Fibroblast of gingiva (primary cell): Measurements from ENCODE around the gene PGGHG.

Experiments used
- DNase-seq: peaks from one replicate; pipeline ENCODE4 v3.0.0-alpha.2; 2011; ENCODE audit warnings: low read depth

Gene PGGHG

DNA sequence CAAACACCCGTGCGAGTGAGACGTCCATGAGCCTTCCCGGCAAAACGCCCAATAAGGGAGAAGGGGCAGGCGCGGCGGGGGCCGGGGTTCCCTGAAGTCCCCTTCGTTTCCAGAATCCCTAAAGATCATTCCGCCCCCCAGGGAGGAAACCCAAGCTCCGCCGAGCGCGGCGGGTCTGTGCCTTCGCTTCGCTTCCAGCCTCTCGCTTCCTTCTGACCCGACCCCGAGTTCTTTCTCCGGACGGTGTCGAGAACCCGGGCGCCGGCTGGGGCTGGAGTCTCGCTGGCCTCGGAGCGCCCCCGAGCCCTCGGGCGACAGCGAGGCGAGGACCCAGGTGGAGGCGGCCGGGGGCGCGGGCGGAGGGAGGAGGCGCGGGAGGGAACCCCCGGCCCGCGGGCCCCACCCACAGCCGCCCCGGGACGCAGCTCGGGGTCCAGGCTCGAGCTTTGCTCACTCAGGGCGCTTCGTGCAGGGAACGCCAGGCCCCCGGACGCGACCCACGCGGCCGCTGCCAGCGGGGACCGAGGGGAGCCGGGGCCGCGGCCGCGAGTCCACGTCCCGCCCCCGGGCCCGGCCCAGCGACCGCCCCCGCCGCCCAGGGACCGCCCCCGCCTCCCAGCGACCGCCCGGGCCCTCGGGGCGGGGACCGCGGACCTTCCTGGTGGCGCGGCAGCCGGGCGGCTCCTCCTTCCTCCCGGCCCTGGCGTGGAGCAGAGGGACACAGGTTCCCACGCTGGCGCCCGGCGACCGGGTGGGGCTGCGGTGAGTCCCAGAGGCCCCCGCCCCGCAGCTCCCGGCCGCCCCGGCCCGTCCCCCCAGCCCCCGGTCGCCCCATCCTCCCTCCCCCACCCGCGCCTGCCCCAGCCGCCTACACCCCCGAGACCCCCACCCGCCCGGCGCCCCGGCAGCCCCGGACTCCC, at the start of gene PGGHG:
Gene PGGHG (plus strand): TSS at position 649 of the 920 bp plus-strand sequence. CDS start 691 bp downstream, outside the sequence.
- DNase-seq, result peak; percentile 45

DNA sequence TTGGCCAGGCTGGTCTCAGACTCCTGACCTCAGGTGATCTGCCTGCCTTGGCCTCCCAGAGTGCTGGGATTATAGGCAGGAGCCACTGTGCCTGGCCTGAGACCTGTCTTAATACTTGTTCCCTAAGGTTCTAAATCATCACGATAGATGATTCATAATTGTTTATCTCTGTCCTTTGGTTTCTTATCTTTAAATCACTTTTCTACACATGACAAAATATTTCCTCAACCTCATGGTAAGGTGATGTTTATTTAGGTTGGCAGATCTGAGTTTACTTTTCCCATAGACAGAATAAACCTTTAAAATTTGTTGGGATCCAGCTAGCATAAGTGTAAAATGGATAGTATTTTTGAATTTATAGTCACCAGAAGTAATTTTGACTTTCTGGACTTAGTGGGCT, 48.6 kb upstream of the PGGHG start:
- DNase-seq, result no peak

DNA sequence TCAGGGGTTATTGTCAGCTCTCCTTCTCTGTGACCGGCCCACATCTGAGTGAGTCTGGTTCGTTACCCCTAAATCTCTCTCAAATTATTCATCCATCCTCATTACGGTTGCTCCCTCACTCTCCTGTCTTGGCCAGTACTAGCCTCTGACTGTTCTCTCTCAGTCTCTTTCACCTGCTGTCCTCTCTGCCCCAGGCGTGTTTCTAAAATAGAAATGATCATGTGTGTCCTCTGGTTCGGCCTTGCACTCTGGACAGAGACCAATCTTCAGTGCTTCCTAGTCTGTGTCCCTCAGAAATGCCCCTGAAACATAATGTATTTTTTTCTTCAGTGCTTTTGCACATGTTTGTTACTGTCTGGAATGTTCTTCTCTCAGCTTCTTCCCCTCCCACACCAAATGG, 47.3 kb upstream of the PGGHG start:
- no peak for DNase-seq

DNA sequence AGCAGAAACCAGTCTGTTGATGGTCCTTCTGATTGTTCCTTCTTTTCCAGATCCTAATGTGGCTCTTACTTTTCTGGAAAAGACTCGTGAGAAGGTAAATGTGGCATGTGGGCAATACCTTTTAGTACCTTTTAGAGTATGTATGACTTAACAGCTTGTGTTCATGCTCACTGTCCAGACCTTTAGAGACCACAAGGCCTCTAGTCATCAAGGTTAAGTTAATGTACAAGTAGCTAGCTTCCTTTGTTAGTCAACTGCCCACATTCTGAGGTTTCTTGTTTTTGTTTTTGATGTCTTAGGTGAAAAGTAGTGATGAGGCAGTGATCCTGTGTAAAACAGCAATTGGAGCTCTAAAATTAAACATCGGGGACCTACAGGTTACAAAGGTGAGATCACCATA, 44.5 kb upstream of the PGGHG start:
- DNase-seq, result no peak

DNA sequence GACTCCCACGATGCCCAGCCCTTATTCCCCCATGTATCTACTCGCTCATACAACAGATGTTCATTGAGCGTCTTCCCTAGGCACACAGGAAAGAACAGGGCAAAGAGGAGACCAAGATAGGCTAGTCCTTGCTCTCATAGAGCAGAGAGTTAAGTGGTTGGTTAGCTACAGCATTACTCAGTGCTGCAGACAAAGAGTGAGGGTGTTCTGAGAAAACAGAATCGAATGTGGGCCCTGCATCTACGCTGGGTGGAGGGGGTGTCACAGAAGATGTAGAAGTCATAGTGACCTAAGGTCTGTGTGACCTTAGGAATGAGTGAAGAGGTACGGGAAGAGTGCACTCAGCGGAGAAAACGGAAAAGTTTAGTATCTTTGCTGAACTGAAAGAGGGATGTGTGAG, 39.9 kb upstream of the PGGHG start:
- DNase-seq, result no peak

DNA sequence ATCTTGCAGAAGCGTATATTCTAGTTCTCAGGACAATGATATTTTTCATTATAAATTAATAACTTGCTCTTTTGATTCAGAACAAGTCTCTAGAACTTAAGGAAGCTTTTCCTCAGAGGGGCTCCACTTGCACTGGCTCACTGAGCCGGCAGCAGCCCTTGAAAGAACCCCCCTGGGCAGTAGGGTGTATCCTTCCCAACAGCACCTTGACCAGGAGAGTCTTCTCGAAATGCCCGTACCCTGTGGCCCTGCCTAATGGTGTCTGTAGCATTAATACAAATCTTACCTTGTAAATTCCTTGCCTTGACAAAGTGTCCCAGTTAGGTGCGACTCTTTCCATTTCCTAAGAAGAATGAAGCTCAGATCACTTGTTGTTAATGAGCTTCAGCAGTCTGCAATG, 38.7 kb upstream of the PGGHG start:
- no peak for DNase-seq

- DNase-seq, result peak; percentile 39
These were observed 38.1 kb upstream of the PGGHG start for GRCh38 chr11:250740-251299.

GRCh38 chr11:251550-251949, 37.4 kb upstream of the PGGHG start:
- DNase-seq, result no peak

- DNase-seq, result no peak
These were observed 36.3 kb upstream of the PGGHG start for GRCh38 chr11:252666-253065.

- no peak for DNase-seq
These were observed 35.6 kb upstream of the PGGHG start for GRCh38 chr11:253160-253885.

GRCh38 chr11:253886-254270, 35.0 kb upstream of the PGGHG start:
- DNase-seq, result no peak

- peak; percentile 57 for DNase-seq
These were observed 33.8 kb upstream of the PGGHG start for GRCh38 chr11:255176-255575.

DNA sequence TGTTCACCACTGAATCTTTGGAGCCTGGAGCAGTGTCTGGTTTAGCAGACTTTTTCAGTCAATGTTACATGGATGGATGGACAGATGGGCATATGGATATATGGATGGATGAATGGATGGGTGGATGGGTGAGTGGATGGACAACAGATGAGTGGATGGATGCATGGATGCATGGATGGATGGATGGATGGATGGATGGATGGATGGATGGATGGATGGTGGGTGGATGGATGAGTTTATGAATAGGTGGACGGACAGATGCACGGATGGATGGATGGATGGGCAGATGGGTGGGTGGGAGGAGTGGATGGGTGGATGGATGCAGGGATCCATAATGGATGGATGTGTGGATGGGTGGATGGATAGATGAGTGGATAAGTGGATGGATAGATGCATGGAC, 33.1 kb upstream of the PGGHG start:
- DNase-seq, result no peak

DNA sequence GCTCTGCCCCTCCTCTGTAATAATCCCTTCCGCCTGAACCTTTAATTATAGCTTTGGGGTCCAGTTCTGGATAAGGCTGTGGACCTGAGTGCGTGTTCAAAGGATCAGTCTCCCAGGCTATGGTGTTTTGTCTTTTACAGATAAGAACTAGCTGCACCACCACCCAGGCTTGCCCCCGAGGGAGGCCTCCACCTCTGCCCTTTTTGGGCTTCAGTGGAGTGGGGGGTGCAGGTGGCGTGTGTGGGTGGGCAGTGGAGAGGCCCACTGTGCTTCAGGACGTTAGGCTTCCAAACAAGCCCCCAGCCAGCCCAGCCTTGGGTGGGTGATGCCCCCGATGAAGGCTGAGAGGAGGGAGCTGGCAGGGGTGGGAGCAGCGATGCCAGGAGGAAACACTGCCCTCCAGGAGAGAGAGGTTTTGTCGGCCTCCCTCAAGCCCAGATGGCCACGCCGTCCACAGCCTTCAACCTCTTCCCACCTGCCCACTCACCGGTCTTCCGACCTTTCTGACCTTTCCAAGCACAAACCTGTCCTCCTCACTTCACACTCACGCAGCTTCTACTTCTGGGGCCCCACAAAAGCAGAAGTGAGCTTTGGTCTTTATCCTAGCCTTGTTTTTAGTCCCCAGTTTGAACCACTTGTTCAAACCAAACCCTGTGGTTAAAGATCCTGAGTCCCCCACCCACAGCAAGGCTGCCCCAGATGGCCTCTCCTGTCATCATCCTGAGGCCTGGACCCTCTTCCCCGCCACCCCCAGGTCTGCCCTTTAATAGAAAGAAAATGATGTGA, 31.8 kb upstream of the PGGHG start:
- no peak for DNase-seq

DNA sequence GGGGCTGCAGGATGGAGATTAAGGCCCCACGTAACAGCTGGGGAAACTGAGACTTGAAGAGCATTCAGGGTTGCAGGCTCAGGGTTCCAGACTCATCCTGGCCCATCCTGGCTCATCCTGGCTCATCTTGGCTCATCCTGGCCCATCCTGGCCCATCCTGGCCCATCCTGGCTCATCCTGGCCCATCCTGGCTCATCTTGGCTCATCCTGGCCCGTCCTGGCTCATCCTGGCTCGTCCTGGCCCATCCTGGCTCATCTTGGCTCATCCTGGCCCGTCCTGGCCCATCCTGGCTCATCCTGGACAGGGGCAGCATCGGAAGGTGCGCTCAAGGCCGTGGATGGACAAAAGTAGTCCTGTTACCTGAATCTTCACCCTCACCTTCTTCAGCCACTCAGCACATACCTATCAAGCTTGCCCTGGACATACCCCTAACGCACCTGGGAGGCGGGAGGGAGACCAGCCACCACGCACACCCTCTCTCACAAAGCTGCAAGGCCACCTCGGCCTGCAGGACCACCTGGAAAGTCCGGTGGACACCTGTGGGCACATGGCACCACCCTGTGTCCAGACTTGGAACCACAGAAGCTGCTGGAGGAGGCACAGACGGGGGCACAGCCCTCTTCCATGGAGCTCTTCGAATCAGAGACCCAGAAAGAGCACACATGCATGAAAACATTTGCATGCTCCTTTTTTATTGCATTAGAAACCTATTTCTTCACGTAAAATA, 31.0 kb upstream of the PGGHG start:
- DNase-seq, result no peak

GRCh38 chr11:259413-259812, 29.5 kb upstream of the PGGHG start:
- no peak for DNase-seq

GRCh38 chr11:261624-262023, 27.3 kb upstream of the PGGHG start:
- no peak for DNase-seq

- no peak for DNase-seq
These were observed 22.1 kb upstream of the PGGHG start for GRCh38 chr11:266676-267439.

DNA sequence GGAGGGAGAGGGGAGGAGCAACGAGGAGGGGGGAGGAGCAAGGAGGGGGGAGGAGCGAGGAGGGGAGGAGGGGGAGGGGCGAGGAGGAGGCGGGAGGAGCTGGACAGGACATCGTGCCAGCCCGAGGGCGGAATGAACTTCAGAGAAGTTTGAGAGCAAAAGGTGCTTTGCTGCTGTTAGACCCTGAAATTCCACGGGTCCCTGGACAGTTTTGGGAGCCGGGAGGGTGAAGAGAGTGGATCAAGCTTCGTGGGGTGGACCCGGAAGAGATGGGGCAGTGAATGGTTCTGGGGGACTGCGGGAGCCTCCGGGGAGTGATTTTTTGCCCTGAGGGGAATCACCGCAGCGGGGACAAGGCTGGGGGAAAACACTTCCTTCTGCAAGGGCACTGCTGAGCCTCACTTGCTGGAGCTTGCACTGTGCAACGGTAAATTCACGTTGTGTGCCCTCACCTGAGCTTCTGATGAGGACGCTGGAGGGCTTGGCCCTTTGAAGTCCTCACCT, 21.4 kb upstream of the PGGHG start:
- peak; percentile 40 for DNase-seq

GRCh38 chr11:268716-269145, 20.2 kb upstream of the PGGHG start:
- DNase-seq, result peak; percentile 90
